Liver (tissue), 3 donors: Measurements from ENCODE around the gene MYBPC2.

Source experiments
- ATF3 ChIP-seq: IDR thresholded peaks from 2 replicates; pipeline ENCODE4 v1.6.1; 2016; ENCODE audit warnings: antibody characterized with exemption
- CTCF ChIP-seq: fragments of 150-350 bp; IDR thresholded peaks from 2 replicates; pipeline ENCODE4 v1.5.1; 2017; ENCODE audit warnings: improper control_type of control experiment, low read depth, low read length; ENCODE audit not compliant: missing input control
- HNF4A ChIP-seq, 2 donors: conservative IDR thresholded peaks; 2 replicates each; pipeline ENCODE4 v1.6.1; 2016; ENCODE audit warnings: antibody characterized with exemption in 2 of 2, mild to moderate bottlenecking in 2 of 2
- MAX ChIP-seq: IDR thresholded peaks from 2 replicates; pipeline ENCODE4 v1.6.1; 2016; ENCODE audit warnings: antibody characterized with exemption
- RAD21 ChIP-seq, 2 donors: IDR thresholded peaks; 2 replicates each; pipeline ENCODE4 v1.6.1; 2016; ENCODE audit warnings: antibody characterized with exemption in 2 of 2, mild to moderate bottlenecking in 2 of 2
- REST ChIP-seq: IDR thresholded peaks from 2 replicates; pipeline ENCODE4 v1.6.1; 2016; ENCODE audit warnings: antibody characterized with exemption, mild to moderate bottlenecking
- TAF1 ChIP-seq: conservative IDR thresholded peaks from 2 replicates; pipeline ENCODE4 v1.6.1; 2016; ENCODE audit warnings: antibody characterized with exemption, mild to moderate bottlenecking
- YY1 ChIP-seq: IDR thresholded peaks from 2 replicates; pipeline ENCODE4 v1.6.1; 2016; ENCODE audit warnings: antibody characterized with exemption, mild to moderate bottlenecking
- ZBTB33 ChIP-seq: IDR thresholded peaks from 2 replicates; pipeline ENCODE4 v1.6.1; 2016; ENCODE audit warnings: antibody characterized with exemption
- donor health status: healthy.
- donor health status: healthy.

- TF ChIP-seq CTCF (no peak), TAF1 (no peak), ATF3 (no peak), ZBTB33 (no peak), REST (no peak), MAX (no peak), RAD21 (IDR thresholded peaks at IDR 0.05) (no peak), YY1 (no peak), HNF4A (conservative IDR thresholded peaks at IDR 0.05) (no peak)
Measured at GRCh38 chr19:50435221-50435620, 2.5 kb downstream of the MYBPC2 start.
